ENCODE data around the gene KCNH6. TPM values are rescaled to one million over a fixed set of nuclear protein-coding genes. Genes with fewer than 3 reads are reported as not detected.

Gene KCNH6
- total RNA-seq, 1 donor from 2014 or later = not detected

DNA sequence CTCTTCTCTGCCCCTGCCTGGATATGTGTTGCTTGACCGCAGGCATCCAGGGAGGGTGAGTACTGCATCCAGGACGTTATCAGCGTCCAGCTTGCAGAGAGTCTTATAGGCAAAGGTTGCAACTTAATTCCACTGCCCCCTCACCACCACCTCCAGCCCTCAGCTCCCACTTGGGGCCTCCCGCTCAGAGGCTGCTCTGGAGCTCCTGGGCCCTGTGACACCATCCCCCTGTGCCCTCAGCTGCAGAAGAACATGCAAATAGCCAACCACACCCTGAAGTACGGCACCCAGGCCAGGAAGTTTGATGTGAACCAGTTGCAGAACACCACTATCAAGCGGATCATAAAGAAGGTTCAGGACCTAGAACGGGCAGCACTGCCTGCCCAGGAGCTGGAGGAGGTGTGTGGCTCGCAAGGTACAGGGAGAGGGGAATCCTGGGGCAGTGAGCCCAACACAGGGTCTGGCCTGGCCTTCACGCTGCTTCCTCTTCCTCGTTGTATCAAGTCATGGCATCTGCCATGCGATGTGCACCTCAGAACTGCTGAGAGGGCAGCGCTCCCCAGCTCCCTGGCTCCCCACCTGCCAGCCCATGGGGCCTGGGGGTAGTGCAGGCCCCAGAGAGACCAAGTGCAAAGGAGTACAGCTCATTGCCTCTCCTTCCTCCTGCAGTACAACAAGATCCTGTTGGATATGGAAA is 36.7 kb upstream of the KCNH6 start:
- DNase-seq (ENCODE audit: low spot score in 2 of 2) = no peak
- FAIRE-seq = no peak

DNA sequence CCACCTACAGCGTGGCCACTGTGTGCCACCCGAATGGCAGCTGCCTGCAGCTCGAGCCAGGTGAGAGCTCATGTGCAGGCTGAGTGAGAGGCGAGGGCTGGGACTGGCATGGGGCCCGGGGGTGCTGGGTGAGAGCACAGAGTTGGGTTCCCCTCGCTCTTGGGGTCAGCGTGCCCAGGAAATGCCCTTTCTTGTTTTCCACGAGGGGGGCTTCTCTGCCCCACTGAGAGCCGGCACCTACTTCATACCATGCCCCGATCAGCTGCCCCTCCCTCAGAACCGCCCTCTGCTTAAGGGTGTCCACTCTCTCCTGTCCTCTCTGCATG is 36.2 kb upstream of the KCNH6 start:
- FAIRE-seq = no peak
- DNase-seq (ENCODE audit: low spot score in 2 of 2) = no peak

- FAIRE-seq (no peak), DNase-seq (ENCODE audit: low spot score in 2 of 2) (no peak)
These were observed 34.3 kb upstream of the KCNH6 start for GRCh38 chr17:63488851-63489250.

GRCh38 chr17:63489291-63489690 is 33.9 kb upstream of the KCNH6 start:
- FAIRE-seq = no peak
- no peak for DNase-seq (ENCODE audit: low spot score in 2 of 2)

DNA sequence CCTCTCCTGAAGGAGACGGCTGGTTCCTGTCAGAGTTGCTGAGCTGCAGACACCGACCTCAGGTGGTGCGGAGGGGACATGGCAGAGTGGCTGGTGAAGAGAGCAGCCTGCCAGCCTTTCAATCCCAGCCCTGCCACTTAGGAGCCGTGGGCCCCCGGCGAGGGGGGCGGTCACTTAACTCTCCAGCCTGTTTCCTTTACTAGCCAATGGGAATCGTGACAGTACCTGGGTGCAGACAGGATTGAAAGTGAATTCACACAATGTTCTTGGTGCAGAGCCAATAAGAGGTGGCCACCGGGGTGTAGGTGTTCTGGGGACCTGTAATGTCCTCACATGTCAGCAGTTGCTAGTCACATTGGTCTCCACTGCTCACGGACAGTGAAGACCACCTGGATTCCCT is 32.8 kb upstream of the KCNH6 start:
- DNase-seq (ENCODE audit: low spot score in 2 of 2) (no peak), FAIRE-seq (no peak)

GRCh38 chr17:63490858-63491400 is 32.2 kb upstream of the KCNH6 start:
- FAIRE-seq = no peak
- no peak for DNase-seq (ENCODE audit: low spot score in 2 of 2)

DNA sequence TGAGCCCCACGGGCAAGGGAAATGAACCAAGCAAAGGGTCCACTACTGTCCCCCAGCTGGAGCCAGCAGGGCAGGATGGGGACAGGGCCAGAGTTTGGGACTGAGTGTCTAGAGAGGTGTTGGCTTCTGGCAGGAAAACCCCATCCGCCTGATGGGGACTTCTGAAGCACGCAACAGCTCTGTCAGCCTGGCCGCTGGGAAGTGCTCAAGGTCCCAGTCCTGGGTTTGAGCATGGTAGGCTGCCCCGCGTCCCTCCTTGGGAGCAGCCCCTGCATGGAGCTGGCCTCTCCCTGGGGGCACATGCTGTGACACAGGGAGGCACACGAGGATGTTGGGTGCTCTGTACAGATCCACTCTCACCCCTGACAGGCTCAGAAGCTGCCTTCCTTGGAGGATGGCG is 31.7 kb upstream of the KCNH6 start:
- DNase-seq (ENCODE audit: low spot score in 2 of 2) (no peak), FAIRE-seq (no peak)

DNA sequence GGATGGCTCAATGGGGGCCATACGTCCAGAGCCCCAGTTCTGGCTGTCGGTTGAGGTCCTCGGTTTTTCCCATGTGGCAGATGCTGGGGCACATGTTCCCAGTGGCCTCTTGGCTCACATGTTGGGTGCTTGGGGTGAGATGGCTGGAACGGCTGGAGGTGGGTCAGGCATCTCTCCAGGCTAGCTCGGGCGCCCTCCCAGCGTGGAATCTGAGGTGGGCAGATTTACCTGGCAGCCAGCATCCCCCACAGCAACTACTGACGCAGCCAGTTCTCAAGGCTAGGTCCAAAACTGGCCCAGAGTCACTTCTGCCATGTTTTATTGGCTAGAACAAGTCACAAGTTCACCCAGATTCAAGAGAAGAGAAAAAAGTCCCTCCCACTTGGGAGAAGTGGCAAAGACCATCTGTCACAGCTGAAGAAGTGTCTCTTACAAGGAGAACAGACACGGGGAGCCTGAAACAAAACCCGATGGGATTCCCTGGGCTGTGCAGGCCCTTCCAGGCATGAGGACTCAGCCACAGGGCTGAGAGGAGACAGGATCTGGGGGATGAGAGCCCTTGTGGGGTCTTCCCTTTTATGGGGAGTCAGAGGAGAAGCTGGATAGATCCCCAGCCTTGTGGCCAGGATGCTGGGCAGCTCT is 31.1 kb upstream of the KCNH6 start:
- no peak for DNase-seq (ENCODE audit: low spot score in 2 of 2)
- FAIRE-seq = no peak

DNA sequence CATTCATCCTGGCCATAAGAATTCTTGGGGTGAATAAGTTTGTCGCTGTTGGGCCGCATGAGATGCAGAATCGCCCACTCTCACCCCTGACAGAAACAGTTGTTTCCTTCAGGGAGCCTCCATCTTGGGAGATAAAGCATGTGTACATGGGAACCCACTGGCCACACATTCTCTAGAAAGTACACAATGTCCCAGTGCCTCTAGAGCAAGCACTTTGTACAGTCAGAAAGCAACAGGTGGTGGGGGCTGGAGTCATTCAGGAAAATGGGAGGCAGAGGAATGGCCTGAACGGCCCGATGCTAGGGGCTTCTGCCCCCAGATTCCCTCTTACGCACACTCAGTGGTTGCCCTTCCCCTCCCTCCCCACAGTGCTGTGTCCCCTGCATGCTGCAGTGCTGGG is 30.2 kb upstream of the KCNH6 start:
- no peak for FAIRE-seq
- DNase-seq (ENCODE audit: low spot score in 2 of 2) = no peak

- FAIRE-seq = no peak
These were observed 29.7 kb upstream of the KCNH6 start for GRCh38 chr17:63493411-63493810.

GRCh38 chr17:63494300-63494928 is 28.7 kb upstream of the KCNH6 start:
- no peak for DNase-seq (ENCODE audit: low spot score in 2 of 2)

More at GRCh38 chr17:63493411-63493810, 29.7 kb upstream of the KCNH6 start:
- DNase-seq (ENCODE audit: low spot score in 2 of 2) = no peak

DNA sequence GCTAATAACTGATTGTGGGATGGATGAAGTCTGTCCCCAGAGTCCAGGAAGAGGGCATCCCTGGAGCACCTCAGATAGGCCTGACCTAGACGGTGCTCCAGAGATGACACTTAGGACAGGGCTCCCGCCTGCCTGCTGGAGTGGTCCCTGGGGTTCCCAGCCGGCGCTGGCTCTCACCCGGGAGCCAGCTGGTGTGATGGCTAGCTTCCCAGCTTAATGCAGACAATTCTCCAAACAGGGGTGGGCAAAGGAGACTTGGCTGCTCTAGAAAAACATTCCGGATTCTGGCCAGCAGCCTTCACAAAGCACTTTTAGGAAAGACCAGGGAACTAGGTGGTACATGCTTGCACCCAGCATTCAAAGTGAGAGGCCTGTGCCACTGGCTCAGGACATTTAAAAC is 27.7 kb upstream of the KCNH6 start:
- FAIRE-seq (no peak), DNase-seq (ENCODE audit: low spot score in 2 of 2) (no peak)

More at GRCh38 chr17:63494300-63494928, 28.7 kb upstream of the KCNH6 start:
- FAIRE-seq = no peak

- FAIRE-seq (no peak), DNase-seq (ENCODE audit: low spot score in 2 of 2) (no peak)
These were observed 27.0 kb upstream of the KCNH6 start for GRCh38 chr17:63496177-63496576.

GRCh38 chr17:63496663-63497400 is 26.3 kb upstream of the KCNH6 start:
- FAIRE-seq (no peak), DNase-seq (ENCODE audit: low spot score in 2 of 2) (no peak)

DNA sequence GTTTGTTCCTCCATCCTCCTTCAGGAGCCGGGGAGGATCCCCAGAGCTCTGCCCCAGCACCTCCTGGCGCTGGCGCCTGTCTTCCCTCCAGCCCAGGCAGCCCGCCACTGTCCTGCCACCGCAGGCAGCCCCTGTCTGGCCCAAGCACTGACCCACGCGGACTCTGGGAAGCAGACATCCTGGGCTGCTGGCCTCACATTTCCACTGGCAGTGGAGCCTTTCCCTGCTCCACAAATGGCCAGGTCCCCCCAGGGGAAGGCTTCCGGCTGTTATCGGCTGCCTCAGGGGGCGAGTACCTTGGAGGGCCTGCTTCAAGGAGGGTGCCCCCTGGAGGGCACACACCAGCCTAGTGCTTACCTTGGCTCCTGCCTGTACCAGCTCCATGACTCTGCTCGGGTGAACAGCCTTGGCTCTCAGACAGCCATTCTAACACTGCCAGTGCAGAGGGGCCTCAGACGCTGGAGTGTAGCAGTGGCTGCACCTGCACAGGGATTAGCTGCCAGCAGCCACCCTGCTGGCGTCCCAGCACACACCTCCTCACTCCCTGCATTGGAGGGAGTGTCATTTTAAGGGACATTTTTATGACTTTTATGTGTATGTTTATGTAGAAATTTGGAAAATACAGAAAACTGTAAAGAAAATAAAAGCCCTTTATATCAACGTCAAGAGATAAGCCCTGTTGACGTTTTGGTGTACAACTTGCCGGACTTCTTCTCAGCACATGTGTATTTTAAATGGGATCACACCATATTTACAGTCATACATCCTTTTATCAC is 25.3 kb upstream of the KCNH6 start:
- FAIRE-seq (no peak), DNase-seq (ENCODE audit: low spot score in 2 of 2) (no peak)

DNA sequence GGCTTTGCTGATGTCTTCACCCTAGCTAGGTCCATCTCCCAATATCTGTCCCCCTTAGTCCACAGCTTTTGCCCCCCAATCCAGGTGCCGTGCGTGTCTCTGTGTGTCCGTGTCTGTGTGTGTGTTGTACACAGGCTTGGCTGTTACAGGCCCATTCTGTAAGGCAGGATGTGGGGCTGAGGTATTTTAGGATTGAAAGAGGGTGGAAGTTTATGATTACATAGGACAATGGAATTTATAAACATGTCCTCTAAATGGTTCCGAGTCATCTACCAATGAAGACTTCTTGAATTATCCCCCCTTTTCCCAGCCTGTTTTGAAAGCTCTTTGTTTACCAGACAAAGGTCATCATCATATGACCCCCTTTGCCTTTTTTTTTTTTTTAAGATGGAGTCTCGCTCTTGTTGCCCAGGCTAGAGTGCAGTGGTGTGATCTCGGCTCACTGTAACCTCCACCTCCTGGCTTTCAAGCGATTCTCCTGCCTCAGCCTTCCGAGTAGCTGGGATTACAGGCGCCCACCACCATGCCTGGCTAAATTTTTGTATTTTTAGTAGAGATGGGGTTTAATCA is 24.4 kb upstream of the KCNH6 start:
- FAIRE-seq = no peak
- no peak for DNase-seq (ENCODE audit: low spot score in 2 of 2)

DNA sequence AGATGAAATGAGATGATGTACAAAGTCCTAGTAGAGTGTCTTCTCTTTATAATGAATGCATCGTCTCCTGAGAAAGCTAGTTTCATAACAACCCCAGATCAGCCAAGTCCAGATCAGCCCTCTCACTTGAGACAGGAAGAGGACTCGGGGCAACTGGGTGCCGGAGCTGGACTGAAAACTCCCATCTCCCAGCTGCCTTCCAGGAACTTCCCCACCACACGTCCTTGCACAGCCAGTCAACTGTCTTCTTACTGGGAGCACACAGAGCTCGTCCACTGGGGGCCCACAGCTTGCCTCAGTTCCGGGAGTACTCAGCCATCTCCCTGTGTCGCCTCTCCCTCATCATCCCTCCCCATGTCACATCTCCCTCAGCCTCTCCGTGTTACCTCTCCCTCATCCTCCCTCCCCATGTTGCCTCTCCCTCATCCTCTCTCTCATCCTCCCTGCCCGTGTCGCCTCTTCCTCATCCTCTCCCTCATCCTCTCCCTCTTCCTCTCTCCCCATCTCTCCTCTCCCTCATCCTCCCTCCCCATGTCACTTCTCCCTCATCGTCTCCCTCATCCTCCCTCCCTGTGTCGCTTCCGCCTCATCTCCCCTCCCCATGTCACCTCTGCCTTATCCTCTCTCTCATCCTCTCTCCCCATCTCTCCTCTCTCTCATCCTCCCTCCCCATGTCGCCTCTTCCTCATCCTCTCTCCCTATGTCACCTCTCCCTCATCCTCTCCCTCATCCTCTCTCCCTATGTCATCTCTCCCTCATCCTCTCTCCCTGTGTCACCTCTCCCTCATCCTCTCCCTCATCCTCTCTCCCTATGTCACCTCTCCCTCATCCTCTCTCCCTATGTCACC is 22.4 kb upstream of the KCNH6 start:
- FAIRE-seq (no peak), DNase-seq (ENCODE audit: low spot score in 2 of 2) (no peak)

- DNase-seq (ENCODE audit: low spot score in 2 of 2) (no peak), FAIRE-seq (no peak)
These were observed 19.8 kb upstream of the KCNH6 start for GRCh38 chr17:63503341-63503705.

- DNase-seq (ENCODE audit: low spot score in 2 of 2) = no peak
- no peak for FAIRE-seq
These were observed 18.9 kb upstream of the KCNH6 start for GRCh38 chr17:63504261-63504660.
